Nephron progenitor cell (in vitro differentiated cells): Measurements from ENCODE around the gene THPO.
A peak's percentile ranks its signal among the peaks of the same experiment; 100 is the strongest.

ENCODE experiments used
- DNase-seq: peaks from one replicate; pipeline ENCODE4 v3.0.0; 2021
- H3K27ac Mint-ChIP-seq: 2 replicates; pipeline ENCODE4 v1.8.0; 2021; ENCODE audit warnings: mild to moderate bottlenecking, moderate library complexity, mixed read lengths
- H3K27me3 Mint-ChIP-seq: 2 replicates; pipeline ENCODE4 v1.8.0; 2021; ENCODE audit warnings: mild to moderate bottlenecking, low read depth, mixed read lengths; ENCODE audit not compliant: poor library complexity
- H3K36me3 Mint-ChIP-seq: 2 replicates; pipeline ENCODE4 v1.8.0; 2021; ENCODE audit warnings: low read depth, mixed read lengths
- H3K4me1 Mint-ChIP-seq: 2 replicates; pipeline ENCODE4 v1.8.0; 2021; ENCODE audit warnings: mixed read lengths
- H3K4me3 Mint-ChIP-seq: 2 replicates; pipeline ENCODE4 v1.8.0; 2021; ENCODE audit warnings: mild to moderate bottlenecking, moderate library complexity, mixed read lengths
- H3K9me3 Mint-ChIP-seq: 2 replicates; pipeline ENCODE4 v1.8.0; 2021; ENCODE audit warnings: mild to moderate bottlenecking, moderate library complexity, mixed read lengths
- CTCF ChIP-seq: fragments of 200-600 bp; sonication (generic); IDR thresholded peaks from 2 replicates; pipeline ENCODE4 v1.5.0; 2021; ENCODE audit warnings: antibody characterized with exemption

THPO gene

DNA sequence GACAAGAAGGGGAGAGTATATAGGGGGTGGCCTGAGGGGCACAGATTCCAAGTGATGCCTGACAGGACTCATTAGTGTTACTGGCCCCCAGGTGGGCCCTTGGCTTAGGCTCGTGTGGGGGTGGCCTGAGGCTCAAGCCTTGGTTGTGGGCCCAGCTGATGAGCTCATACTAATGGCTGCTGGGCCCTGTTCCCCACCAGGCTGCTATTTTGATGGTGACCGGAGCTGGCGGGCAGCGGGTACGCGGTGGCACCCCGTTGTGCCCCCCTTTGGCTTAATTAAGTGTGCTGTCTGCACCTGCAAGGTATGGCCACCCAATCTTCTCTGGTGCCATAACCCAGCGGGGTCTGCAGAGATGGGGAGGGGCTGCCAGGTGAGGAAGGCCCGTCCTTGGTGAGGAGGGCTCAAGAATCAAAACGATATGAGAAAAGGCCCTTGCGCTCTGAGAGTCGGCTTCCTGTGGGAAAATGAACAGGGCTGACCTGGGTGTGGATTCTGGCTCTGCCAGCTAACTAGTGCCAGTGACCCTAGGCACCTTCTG is 9.2 kb upstream of the THPO start:
- Mint-ChIP-seq H3K9me3 (no peaks in the 10 kb centered on the region), H3K27me3 (peaks cover 13% of the 10 kb centered on the region), H3K27ac (no peak overlapping the region), H3K36me3 (no peaks in the 10 kb centered on the region), H3K4me3 (no peak overlapping the region), H3K4me1 (peaks cover 10% of the 10 kb centered on the region)
- DNase-seq, result no peak
- TF ChIP-seq CTCF, result no peak

DNA sequence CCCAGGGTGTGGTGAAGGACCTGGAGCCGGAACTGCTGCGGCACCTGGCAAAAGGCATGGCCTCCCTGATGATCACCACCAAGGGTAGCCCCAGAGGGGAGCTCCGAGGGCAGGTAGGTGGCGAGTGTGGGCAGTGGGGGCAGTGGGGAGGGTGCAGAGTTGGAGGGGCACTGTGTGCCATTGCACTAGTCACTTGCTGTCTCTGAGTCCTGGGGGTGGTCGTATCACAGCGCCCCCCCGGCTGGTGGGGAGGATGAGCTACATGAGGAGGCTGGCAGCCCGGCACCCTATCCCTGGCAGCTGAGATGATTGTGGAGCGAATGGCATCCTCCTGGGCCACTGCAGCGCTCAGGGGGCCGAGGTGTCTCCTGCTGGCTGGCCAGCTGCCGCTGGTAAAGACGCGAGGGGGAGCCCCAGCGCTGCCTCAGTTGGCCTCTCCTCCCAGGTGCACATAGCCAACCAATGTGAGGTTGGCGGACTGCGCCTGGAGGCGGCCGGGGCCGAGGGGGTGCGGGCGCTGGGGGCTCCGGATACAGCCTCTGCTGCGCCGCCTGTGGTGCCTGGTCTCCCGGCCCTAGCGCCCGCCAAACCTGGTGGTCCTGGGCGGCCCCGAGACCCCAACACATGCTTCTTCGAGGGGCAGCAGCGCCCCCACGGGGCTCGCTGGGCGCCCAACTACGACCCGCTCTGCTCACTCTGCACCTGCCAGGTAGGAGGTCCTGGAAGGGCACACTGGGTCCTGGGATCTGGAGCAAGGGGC is 8.2 kb upstream of the THPO start:
- H3K27ac Mint-ChIP-seq, result no peak overlapping the region

DNA sequence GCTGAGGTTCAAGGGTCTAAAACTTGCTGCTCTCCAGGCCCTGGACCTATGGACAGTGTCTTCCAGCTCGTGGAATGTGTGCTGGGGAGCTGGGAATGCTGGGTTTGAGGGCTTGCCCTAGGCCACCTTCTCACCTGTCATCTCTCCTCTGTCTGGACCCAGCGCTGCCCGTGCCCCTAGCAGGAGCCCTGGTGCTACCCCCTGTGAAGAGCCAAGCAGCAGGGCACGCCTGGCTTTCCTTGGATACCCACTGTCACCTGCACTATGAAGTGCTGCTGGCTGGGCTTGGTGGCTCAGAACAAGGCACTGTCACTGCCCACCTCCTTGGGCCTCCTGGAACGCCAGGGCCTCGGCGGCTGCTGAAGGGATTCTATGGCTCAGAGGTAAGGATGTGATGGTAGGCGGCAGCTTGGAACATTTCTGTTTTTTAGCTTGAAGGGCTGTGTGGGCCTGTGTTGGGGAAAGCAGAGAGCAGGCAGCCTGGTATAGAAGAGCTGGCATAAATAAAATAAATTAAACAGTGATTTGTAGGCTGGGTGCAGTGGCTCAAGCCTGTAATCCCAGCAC is 6.9 kb upstream of the THPO start:
- H3K4me1 Mint-ChIP-seq, result peaks cover 10% of the 10 kb centered on the region
- no peak for DNase-seq
- peaks cover 27% of the 10 kb centered on the region for H3K27me3 Mint-ChIP-seq
- H3K27ac Mint-ChIP-seq, result peak overlapping the region; percentile 39
- H3K4me3 Mint-ChIP-seq, result no peak overlapping the region
- no peak for TF ChIP-seq CTCF
- H3K9me3 Mint-ChIP-seq, result no peaks in the 10 kb centered on the region
- no peaks in the 10 kb centered on the region for H3K36me3 Mint-ChIP-seq

More for the DNA sequence above, 8.2 kb upstream of the THPO start:
- Mint-ChIP-seq H3K4me1 (peaks cover 10% of the 10 kb centered on the region), H3K36me3 (no peaks in the 10 kb centered on the region), H3K27me3 (peaks cover 21% of the 10 kb centered on the region), H3K9me3 (no peaks in the 10 kb centered on the region), H3K4me3 (no peak overlapping the region)
- TF ChIP-seq CTCF, result no peak
- no peak for DNase-seq

GRCh38 chr3:184384342-184384741 is 6.3 kb upstream of the THPO start:
- Mint-ChIP-seq H3K4me1 (peaks cover 6% of the 10 kb centered on the region), H3K27ac (no peak overlapping the region), H3K4me3 (no peak overlapping the region), H3K36me3 (no peaks in the 10 kb centered on the region), H3K27me3 (peaks cover 28% of the 10 kb centered on the region), H3K9me3 (no peaks in the 10 kb centered on the region)
- TF ChIP-seq CTCF, result no peak
- DNase-seq, result no peak

DNA sequence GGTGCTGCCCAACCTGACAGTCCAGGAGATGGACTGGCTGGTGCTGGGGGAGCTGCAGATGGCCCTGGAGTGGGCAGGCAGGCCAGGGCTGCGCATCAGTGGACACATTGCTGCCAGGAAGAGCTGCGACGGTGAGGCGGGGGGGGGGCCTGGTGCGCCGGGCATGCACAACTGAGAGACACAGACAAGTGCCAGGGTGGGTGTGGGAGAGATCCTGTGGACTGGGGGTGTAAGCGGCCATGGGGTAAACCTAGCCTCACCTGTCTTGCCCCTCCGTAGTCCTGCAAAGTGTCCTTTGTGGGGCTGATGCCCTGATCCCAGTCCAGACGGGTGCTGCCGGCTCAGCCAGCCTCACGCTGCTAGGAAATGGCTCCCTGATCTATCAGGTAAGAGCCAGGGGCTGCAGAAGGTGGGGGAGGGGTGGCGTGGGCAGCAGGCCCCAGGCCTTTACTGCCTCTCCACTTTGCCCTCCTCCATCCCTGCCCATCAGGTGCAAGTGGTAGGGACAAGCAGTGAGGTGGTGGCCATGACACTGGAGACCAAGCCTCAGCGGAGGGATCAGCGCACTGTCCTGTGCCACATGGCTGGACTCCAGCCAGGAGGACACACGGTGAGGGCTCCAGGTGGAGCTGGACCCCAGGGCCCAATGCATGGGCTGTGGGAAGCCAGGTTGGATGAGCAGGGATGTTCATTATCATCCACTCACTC is 5.2 kb upstream of the THPO start:
- no peak overlapping the region for H3K27ac Mint-ChIP-seq
- peaks cover 38% of the 10 kb centered on the region for H3K27me3 Mint-ChIP-seq
- no peak for TF ChIP-seq CTCF
- H3K36me3 Mint-ChIP-seq, result no peaks in the 10 kb centered on the region
- H3K4me1 Mint-ChIP-seq, result peaks cover 13% of the 10 kb centered on the region
- DNase-seq, result no peak
- no peak overlapping the region for H3K4me3 Mint-ChIP-seq
- H3K9me3 Mint-ChIP-seq, result no peaks in the 10 kb centered on the region
